SK-N-SH treated with all-trans-retinoic acid at 6 μM for 48 hours (cell line): ENCODE results near the gene ACTR5.
A peak's percentile ranks its signal among the peaks of the same experiment; 100 is the strongest.

Experiments used
- ATAC-seq: fragments of 200-7000 bp; cut with Tn5 transposase; 3 replicates; pipeline ENCODE4 v1.9.1; 2020; ENCODE audit warnings: mild to moderate bottlenecking, moderate library complexity
- ARNTL ChIP-seq: fragments of 450-650 bp; formaldehyde crosslinking; IDR thresholded peaks from 2 replicates; pipeline ENCODE4 v1.5.0; 2020; ENCODE audit warnings: low read depth, mild to moderate bottlenecking, moderate library complexity, borderline replicate concordance
- BACH2 ChIP-seq: fragments of 250-450 bp; sonication (Bioruptor Pico); IDR thresholded peaks from 2 replicates; pipeline ENCODE4 v1.9.0; 2021; ENCODE audit warnings: mild to moderate bottlenecking, borderline replicate concordance
- CREB5 ChIP-seq: fragments of 250-450 bp; sonication (Bioruptor Pico); IDR thresholded peaks from 2 replicates; pipeline ENCODE4 v1.5.1; 2020; ENCODE audit warnings: low read depth, mild to moderate bottlenecking, moderate library complexity
- CSDC2 ChIP-seq: fragments of 250-450 bp; sonication (Bioruptor Pico); IDR thresholded peaks from 2 replicates; pipeline ENCODE4 v1.5.0; 2020; ENCODE audit warnings: mild to moderate bottlenecking, moderate library complexity
- CSRNP3 ChIP-seq: fragments of 250-450 bp; sonication (Bioruptor Pico); IDR thresholded peaks from 2 replicates; pipeline ENCODE4 v1.5.1; 2021; ENCODE audit warnings: mild to moderate bottlenecking, moderate library complexity
- ESRRG ChIP-seq: fragments of 250-450 bp; sonication (Bioruptor Pico); IDR thresholded peaks from 2 replicates; pipeline ENCODE4 v1.6.1; 2021; ENCODE audit warnings: mild to moderate bottlenecking
- GLIS3 ChIP-seq: fragments of 250-450 bp; sonication (Bioruptor Pico); IDR thresholded peaks from 2 replicates; pipeline ENCODE4 v1.5.0; 2020; ENCODE audit warnings: mild to moderate bottlenecking, moderate library complexity
- ISL1 ChIP-seq: fragments of 250-450 bp; sonication (Bioruptor Pico); IDR thresholded peaks from 2 replicates; pipeline ENCODE4 v2.1.2; 2022; ENCODE audit warnings: mild to moderate bottlenecking, moderate library complexity
- OSR1 ChIP-seq: fragments of 250-450 bp; sonication (Bioruptor Pico); IDR thresholded peaks from 2 replicates; pipeline ENCODE4 v1.8.0; 2022; ENCODE audit warnings: moderate library complexity, mild to moderate bottlenecking, inconsistent platforms
- PATZ1 ChIP-seq: fragments of 250-450 bp; sonication (Bioruptor Pico); IDR thresholded peaks from 2 replicates; pipeline ENCODE4 v1.8.0; 2020; ENCODE audit warnings: mild to moderate bottlenecking, moderate library complexity, borderline replicate concordance
- POU6F1 ChIP-seq: fragments of 250-450 bp; sonication (Bioruptor Pico); IDR thresholded peaks from 2 replicates; pipeline ENCODE4 v1.8.0; 2021; ENCODE audit warnings: low read depth, mild to moderate bottlenecking, moderate library complexity, borderline replicate concordance
- PPARA ChIP-seq: fragments of 250-450 bp; sonication (Bioruptor Pico); IDR thresholded peaks from 2 replicates; pipeline ENCODE4 v1.5.0; 2020; ENCODE audit warnings: mild to moderate bottlenecking, borderline replicate concordance
- RARB ChIP-seq: fragments of 250-450 bp; sonication (Bioruptor Pico); IDR thresholded peaks from 2 replicates; pipeline ENCODE4 v1.8.0; 2021; ENCODE audit warnings: mild to moderate bottlenecking, moderate library complexity
- SNAI2 ChIP-seq: fragments of 250-450 bp; sonication (Bioruptor Pico); IDR thresholded peaks from 2 replicates; pipeline ENCODE4 v1.5.0; 2020; ENCODE audit warnings: mild to moderate bottlenecking, moderate library complexity
- TCF4 ChIP-seq: fragments of 250-450 bp; sonication (Bioruptor Pico); IDR thresholded peaks from 2 replicates; pipeline ENCODE4 v1.8.0; 2021; ENCODE audit warnings: mild to moderate bottlenecking, moderate library complexity, borderline replicate concordance
- TOX ChIP-seq: fragments of 250-450 bp; sonication (Bioruptor Pico); IDR thresholded peaks from 2 replicates; pipeline ENCODE4 v1.8.0; 2021; ENCODE audit warnings: mild to moderate bottlenecking, moderate library complexity, borderline replicate concordance
- TSHZ2 ChIP-seq: fragments of 250-450 bp; sonication (Bioruptor Pico); IDR thresholded peaks from 2 replicates; pipeline ENCODE4 v1.5.0; 2020; ENCODE audit warnings: mild to moderate bottlenecking, moderate library complexity
- ZC3H10 ChIP-seq: fragments of 250-450 bp; sonication (Bioruptor Pico); IDR thresholded peaks from 2 replicates; pipeline ENCODE4 v1.5.1; 2021; ENCODE audit warnings: mild to moderate bottlenecking, moderate library complexity
- ZFP3 ChIP-seq: fragments of 250-450 bp; sonication (Bioruptor Pico); IDR thresholded peaks from 2 replicates; pipeline ENCODE4 v1.5.0; 2020; ENCODE audit warnings: mild to moderate bottlenecking, moderate library complexity
- ZFP30 ChIP-seq: fragments of 450-650 bp; formaldehyde crosslinking; IDR thresholded peaks from 2 replicates; pipeline ENCODE4 v1.5.0; 2022; ENCODE audit warnings: mild to moderate bottlenecking, moderate library complexity
- ZNF70 ChIP-seq: fragments of 450-650 bp; formaldehyde crosslinking; IDR thresholded peaks from 2 replicates; pipeline ENCODE4 v1.5.0; 2020; ENCODE audit warnings: mild to moderate bottlenecking, moderate library complexity
- ZNF8 ChIP-seq: fragments of 450-650 bp; formaldehyde crosslinking; IDR thresholded peaks from 2 replicates; pipeline ENCODE4 v1.5.0; 2020; ENCODE audit warnings: mild to moderate bottlenecking, moderate library complexity

The ACTR5 gene

GRCh38 chr20:38730989-38731737, 17.1 kb upstream of the ACTR5 start:
- TF ChIP-seq TSHZ2: no peak
- no peak for TF ChIP-seq PATZ1 (CRISPR knock-in tag)
- TF ChIP-seq ZNF8: no peak
- TF ChIP-seq OSR1 (CRISPR knock-in tag): no peak
- no peak for TF ChIP-seq GLIS3 (CRISPR knock-in tag)
- TF ChIP-seq POU6F1 (CRISPR knock-in tag): no peak
- TF ChIP-seq CSRNP3 (CRISPR knock-in tag): no peak
- no peak for TF ChIP-seq ZNF70
- TF ChIP-seq RARB: no peak
- TF ChIP-seq CSDC2 (CRISPR knock-in tag): no peak
- no peak for TF ChIP-seq ESRRG
- TF ChIP-seq ISL1: no peak
- ATAC-seq: peak; percentile 91

GRCh38 chr20:38731738-38732113, 16.5 kb upstream of the ACTR5 start:
- no peak for ATAC-seq

More at GRCh38 chr20:38731738-38732113, 16.5 kb upstream of the ACTR5 start:
- no peak for TF ChIP-seq ZNF70
- no peak for TF ChIP-seq POU6F1 (CRISPR knock-in tag)
- no peak for TF ChIP-seq CREB5 (CRISPR knock-in tag)
- no peak for TF ChIP-seq RARB
- no peak for TF ChIP-seq ISL1
- no peak for TF ChIP-seq ARNTL (CRISPR knock-in tag)
- TF ChIP-seq ZNF8: no peak
- no peak for TF ChIP-seq BACH2 (CRISPR knock-in tag)
- TF ChIP-seq TSHZ2: no peak
- no peak for TF ChIP-seq ZFP30 (CRISPR knock-in tag)
- no peak for TF ChIP-seq OSR1 (CRISPR knock-in tag)
- TF ChIP-seq PATZ1 (CRISPR knock-in tag): no peak
- no peak for TF ChIP-seq TCF4 (CRISPR knock-in tag)
- TF ChIP-seq TOX (CRISPR knock-in tag): no peak
- no peak for TF ChIP-seq ZC3H10 (CRISPR knock-in tag)
- TF ChIP-seq ZFP3 (CRISPR knock-in tag): no peak
- TF ChIP-seq GLIS3 (CRISPR knock-in tag): no peak
- no peak for TF ChIP-seq SNAI2 (CRISPR knock-in tag)
- no peak for TF ChIP-seq PPARA (CRISPR knock-in tag)
